Spinal cord (tissue), 10 donors: ENCODE results near the gene MTHFS. TPM values are rescaled to one million over a fixed set of nuclear protein-coding genes. Genes with fewer than 3 reads are reported as not detected.
A peak's percentile ranks its signal among the peaks of the same experiment; 100 is the strongest.
"Not testable (repeated sequence)": the region's sequence is repeated elsewhere in the genome, so short reads cannot be mapped to it uniquely, and the experiment has no call there.

Experiments used
- DNase-seq, 6 donors: peaks; one replicate each; pipeline versions ENCODE4 v3.0.0 to v3.0.0-alpha.2; 2013 to 2015; ENCODE audit warnings: low spot score in 6 of 6, low read depth in 4 of 6
- H3K27ac ChIP-seq: one replicate; pipeline ENCODE4 v1.5.1; 2013; ENCODE audit warnings: low read depth, low read length, control low read depth
- H3K27me3 ChIP-seq: one replicate; pipeline ENCODE4 v1.6.1; 2013; ENCODE audit warnings: low read length; ENCODE audit not compliant: control insufficient read depth, insufficient read depth
- H3K36me3 ChIP-seq: one replicate; pipeline ENCODE4 v1.6.1; 2013; ENCODE audit warnings: low read length; ENCODE audit not compliant: control insufficient read depth, insufficient read depth
- H3K4me1 ChIP-seq: one replicate; pipeline ENCODE4 v1.6.1; 2013; ENCODE audit warnings: low read length; ENCODE audit not compliant: control insufficient read depth, insufficient read depth
- H3K4me3 ChIP-seq: one replicate; pipeline ENCODE4 v1.5.1; 2013; ENCODE audit warnings: low read depth, low read length, control low read depth
- H3K9me3 ChIP-seq: one replicate; pipeline ENCODE4 v1.6.1; 2013; ENCODE audit warnings: low read length; ENCODE audit not compliant: control insufficient read depth, insufficient read depth
- WGBS: methylation state at CpG from one replicate; pipeline ENCODE4 v1.1.5; 2013; ENCODE audit warnings: missing lambda C conversion rate; ENCODE audit not compliant: insufficient coverage; 5-methylcytosine and 5-hydroxymethylcytosine counted together
- polyA plus RNA-seq, 2 donors: library from polyadenylated mRNA; unstranded; fragments of 120-200 nt; gene quantifications; one replicate each; pipeline ENCODE4 v1.2.1, GENCODE V29; 2013; ENCODE audit not compliant: insufficient read length in 2 of 2
- total RNA-seq, 2 donors: library from RNA; depleted of rRNA in 1 of 2; stranded (reverse); fragments of 120-200 nt in 1 of 2; fragments of >200 nt in 1 of 2; gene quantifications; one replicate each; pipeline versions ENCODE4 v1.2.3 to v1.2.4, GENCODE V29; 2013 to 2014
- donor health status: healthy.

MTHFS gene
- total and polyA plus RNA-seq, 4 donors: 18.2 to 19.8 (median 19.5) TPM

- not testable (repeated sequence) for H3K4me1 ChIP-seq, H3K36me3 ChIP-seq, H3K27me3 ChIP-seq, H3K9me3 ChIP-seq, H3K27ac ChIP-seq, H3K4me3 ChIP-seq
- peak in 1 of 6 donors; percentile 13 for DNase-seq
- 100% methylated on average over 1 of the region's 4 CpGs for WGBS
These were observed 4.1 kb upstream of the MTHFS start for GRCh38 chr15:79900818-79901378.

DNA sequence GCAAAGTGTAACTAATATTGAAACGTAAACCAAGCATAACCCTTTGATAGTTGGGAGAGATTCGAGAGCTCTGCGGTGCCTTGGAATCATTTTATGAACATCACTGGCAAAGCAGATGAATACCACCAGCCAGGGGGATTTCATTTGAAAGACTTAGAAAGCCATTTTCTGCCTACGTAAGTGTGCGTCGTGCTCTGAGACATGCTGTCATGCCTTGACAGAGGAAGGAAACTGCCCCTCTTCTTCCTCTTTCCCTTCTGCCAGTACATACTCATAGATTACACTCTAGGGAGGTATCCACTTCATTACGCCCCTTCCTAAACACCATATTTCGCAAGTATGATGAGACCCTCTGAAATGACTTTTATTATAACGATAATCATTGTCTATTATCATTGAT is 3.3 kb upstream of the MTHFS start:
- no peak for DNase-seq
- Histone ChIP-seq H3K4me3 (no peak overlapping the region), H3K27me3 (no peaks in the 10 kb centered on the region), H3K36me3 (no peaks in the 10 kb centered on the region), H3K4me1 (peaks cover 3% of the 10 kb centered on the region), H3K9me3 (no peaks in the 10 kb centered on the region), H3K27ac (no peak overlapping the region)
- WGBS: 83% methylated on average over 5 of the region's 9 CpGs

DNA sequence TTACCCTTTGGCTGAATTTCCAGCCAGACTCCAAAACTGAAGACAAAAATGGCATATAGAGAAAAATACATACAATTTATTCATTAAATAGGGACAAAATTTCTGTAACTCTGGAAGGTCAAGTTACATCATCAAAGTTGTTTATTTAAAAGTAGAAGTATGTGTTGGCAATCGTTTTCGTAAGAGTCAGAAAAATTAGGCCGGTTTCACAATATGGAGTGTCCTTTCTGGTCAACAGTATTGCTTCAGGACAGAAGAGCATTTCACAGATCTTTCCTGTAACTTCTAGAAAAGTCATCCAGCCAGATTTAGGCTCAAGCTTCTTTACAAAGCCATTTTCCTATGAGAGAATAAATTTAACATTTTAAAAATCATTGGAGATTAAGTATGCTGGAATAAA is 2.0 kb upstream of the MTHFS start:
- H3K4me1 ChIP-seq, H3K27ac ChIP-seq, H3K27me3 ChIP-seq, H3K9me3 ChIP-seq, H3K36me3 ChIP-seq, DNase-seq, H3K4me3 ChIP-seq: not testable (repeated sequence)
- no CpG with 5 or more reads among the region's 3 CpGs for WGBS

GRCh38 chr15:79898369-79898768 is 1.6 kb upstream of the MTHFS start:
- DNase-seq: no peak
- WGBS: 92% methylated on average over 2 of the region's 4 CpGs
- Histone ChIP-seq H3K36me3 (no peaks in the 10 kb centered on the region), H3K27me3 (no peaks in the 10 kb centered on the region), H3K4me1 (peaks cover 3% of the 10 kb centered on the region), H3K27ac (no peak overlapping the region), H3K4me3 (no peak overlapping the region), H3K9me3 (no peaks in the 10 kb centered on the region)

- DNase-seq: peak in 1 of 6 donors; percentile 24
- WGBS: 75% methylated on average over 3 of the region's 6 CpGs
- no peak overlapping the region for H3K4me3 ChIP-seq
These were observed 893 bp upstream of the MTHFS start for GRCh38 chr15:79897701-79898113.

DNA sequence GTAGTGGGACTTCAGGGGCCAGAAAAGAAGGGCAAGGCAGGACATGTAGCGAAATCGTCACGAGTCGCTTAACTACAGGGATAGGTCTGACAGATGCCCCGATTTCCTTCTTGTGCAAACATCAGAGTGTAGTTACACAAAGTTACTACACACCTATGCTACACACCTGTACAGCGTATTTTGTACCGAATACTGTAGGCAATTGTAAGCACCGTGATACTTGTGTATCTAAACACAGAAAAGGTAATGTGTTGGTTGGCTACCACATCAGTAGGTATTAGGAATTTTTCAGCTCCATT is 515 bp upstream of the MTHFS start:
- Histone ChIP-seq H3K27me3 (no peaks in the 10 kb centered on the region), H3K4me1 (peaks cover 3% of the 10 kb centered on the region), H3K4me3 (peak overlapping the region; percentile 59), H3K27ac (no peak overlapping the region), H3K36me3 (no peaks in the 10 kb centered on the region), H3K9me3 (no peaks in the 10 kb centered on the region)
- WGBS: 16% methylated on average over 5 of the region's 8 CpGs
- DNase-seq: peak in 1 of 6 donors; percentile 87

More at GRCh38 chr15:79897701-79898113, 893 bp upstream of the MTHFS start:
- Histone ChIP-seq H3K27ac (no peak overlapping the region), H3K36me3 (no peaks in the 10 kb centered on the region), H3K27me3 (no peaks in the 10 kb centered on the region), H3K9me3 (no peaks in the 10 kb centered on the region), H3K4me1 (peaks cover 3% of the 10 kb centered on the region)

GRCh38 chr15:79896131-79896633 is 632 bp downstream of the MTHFS start:
- Histone ChIP-seq H3K9me3 (no peaks in the 10 kb centered on the region), H3K27me3 (no peaks in the 10 kb centered on the region), H3K27ac (peak overlapping the region; percentile 68), H3K36me3 (no peaks in the 10 kb centered on the region), H3K4me3 (peak overlapping the region; percentile 59), H3K4me1 (peaks cover 3% of the 10 kb centered on the region)
- 20% methylated on average over 10 of the region's 10 CpGs for WGBS
- peak in 1 of 6 donors; percentile 12 for DNase-seq

DNA sequence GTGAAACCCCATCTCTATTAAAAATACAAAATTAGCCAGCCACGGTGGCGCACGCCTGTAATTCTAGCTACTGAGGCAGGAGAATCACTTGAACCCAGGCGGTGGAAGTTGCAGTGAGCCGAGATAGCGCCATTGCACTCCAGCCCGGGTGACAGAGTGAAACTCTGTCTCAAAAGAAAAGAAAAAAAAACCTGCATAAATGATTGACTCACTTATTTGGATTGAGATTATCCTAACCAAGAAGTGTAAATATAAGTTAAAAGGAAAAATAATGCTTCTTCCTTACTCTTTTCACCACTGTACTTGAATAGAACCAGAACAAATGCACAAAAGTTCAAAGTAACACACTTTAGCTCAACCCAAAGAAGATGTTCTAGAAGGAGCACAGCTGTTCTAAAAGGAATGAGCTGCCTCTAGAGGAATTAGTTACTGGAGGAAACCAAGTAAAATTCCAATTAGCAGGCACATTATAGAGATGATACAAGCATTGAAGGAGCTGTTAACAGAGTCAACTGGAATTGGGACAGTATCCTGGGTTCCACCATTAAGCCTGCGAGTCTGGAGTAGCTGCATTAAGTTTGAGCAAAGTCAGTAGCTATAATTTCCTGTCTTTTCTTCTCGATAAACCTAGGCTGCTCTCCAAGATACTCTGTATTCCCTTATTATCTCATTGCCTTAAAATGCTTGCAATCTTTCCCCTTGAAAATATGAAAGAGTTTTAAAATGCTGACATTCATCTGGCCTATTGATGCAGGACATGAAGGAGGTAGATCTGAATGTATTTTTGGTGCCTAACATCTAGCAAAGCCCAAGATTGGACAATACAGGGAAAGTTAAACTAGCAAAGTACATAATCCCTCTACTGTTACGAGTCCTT is 9.5 kb downstream of the MTHFS start:
- H3K36me3 ChIP-seq: no peaks in the 10 kb centered on the region
- no peaks in the 10 kb centered on the region for H3K27me3 ChIP-seq
- DNase-seq: peak in 1 of 6 donors; percentile 29
- no peaks in the 10 kb centered on the region for H3K4me1 ChIP-seq
- no peak overlapping the region for H3K27ac ChIP-seq
- H3K9me3 ChIP-seq: no peaks in the 10 kb centered on the region
- WGBS: 100% methylated on average over 4 of the region's 10 CpGs
- no peak overlapping the region for H3K4me3 ChIP-seq

DNA sequence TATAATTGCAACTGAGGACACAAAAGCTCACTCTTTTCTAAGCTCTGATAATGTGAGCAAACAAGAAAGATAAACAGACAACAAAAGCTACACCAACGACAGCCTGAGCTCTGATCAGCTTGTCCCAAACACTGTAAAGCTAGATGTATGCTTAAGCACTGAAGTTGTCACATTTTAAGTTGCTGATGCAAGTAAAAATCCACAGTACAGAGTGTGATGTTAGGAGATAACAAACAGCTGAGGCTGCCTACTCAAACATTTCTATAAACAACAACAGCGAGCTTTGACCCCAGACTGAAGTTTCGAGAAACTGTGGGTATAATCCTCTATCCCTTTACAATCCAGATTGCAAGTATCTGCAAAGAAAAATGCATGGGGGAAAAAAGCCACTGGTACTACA is 10.7 kb downstream of the MTHFS start:
- H3K4me1 ChIP-seq: no peaks in the 10 kb centered on the region
- H3K9me3 ChIP-seq: no peaks in the 10 kb centered on the region
- WGBS: no CpG with 5 or more reads among the region's 3 CpGs
- no peak overlapping the region for H3K4me3 ChIP-seq
- H3K36me3 ChIP-seq: no peaks in the 10 kb centered on the region
- H3K27ac ChIP-seq: no peak overlapping the region
- H3K27me3 ChIP-seq: no peaks in the 10 kb centered on the region
- DNase-seq: no peak

- no peaks in the 10 kb centered on the region for H3K27me3 ChIP-seq
- H3K36me3 ChIP-seq: no peaks in the 10 kb centered on the region
- WGBS: no CpG with 5 or more reads among the region's 2 CpGs
- DNase-seq: no peak
- no peak overlapping the region for H3K4me3 ChIP-seq
- H3K27ac ChIP-seq: no peak overlapping the region
- no peaks in the 10 kb centered on the region for H3K9me3 ChIP-seq
- H3K4me1 ChIP-seq: no peaks in the 10 kb centered on the region
These were observed 12.6 kb downstream of the MTHFS start for GRCh38 chr15:79884204-79884596.
